ENCODE data around the gene ZHX3.

Gene ZHX3

DNA sequence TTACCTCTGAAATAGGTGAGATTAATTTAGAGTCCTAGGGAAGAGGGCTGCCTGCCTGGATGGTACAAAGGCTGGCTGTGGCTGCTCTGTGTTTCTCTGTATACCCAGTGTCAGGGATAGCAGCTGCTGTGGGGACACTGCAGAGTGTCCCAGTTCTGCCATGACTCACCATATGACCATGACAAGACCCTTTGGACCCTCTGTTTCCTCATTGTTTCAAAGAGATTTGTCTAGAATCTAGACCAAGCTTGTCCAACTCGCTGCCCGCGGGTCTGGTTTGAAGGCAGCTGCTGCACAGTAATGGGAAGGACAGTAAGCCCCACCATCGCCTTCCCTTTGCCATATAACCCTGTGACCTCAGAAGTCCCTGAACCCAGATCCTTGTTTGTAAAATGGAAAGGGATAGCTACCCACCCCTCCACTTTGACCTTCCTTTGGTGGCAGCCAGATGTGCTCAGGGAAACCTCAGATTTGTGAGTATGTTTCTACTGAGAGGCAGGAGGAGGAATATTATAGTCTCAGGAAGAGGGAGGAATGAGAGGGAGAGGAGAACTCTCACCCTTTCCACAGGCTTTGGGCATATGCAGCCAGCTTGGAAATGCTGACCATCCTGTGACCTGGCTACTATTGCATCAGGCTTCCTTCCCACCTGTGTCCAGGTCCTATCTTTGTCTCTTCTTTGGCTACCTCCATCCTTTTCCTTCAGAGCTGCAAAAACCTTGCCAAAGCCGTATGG, 166.2 kb downstream of the ZHX3 start:
- peaks cover 39% of the 10 kb centered on the region for H3K4me1 ChIP-seq (ENCODE audit: control insufficient read depth, insufficient read depth, low read length)
- H3K27me3 ChIP-seq (ENCODE audit: control insufficient read depth, insufficient read depth, low read length), result no peaks in the 10 kb centered on the region

GRCh38 chr20:41150664-41151063, 166.9 kb downstream of the ZHX3 start:
- Histone ChIP-seq H3K36me3 (ENCODE audit: insufficient read depth, low read length) (peaks cover 6% of the 10 kb centered on the region), H3K9me3 (replicated peaks; ENCODE audit: low read length) (no peaks in the 10 kb centered on the region), H3K4me2 (ENCODE audit: low read length) (no peak overlapping the region), H3K27me3 (ENCODE audit: control insufficient read depth, insufficient read depth, low read length) (no peaks in the 10 kb centered on the region), H3K4me3 (ENCODE audit: low read length) (no peak overlapping the region), H3K9ac (ENCODE audit: low read depth, low read length) (no peak overlapping the region), H3K4me1 (ENCODE audit: control insufficient read depth, insufficient read depth, low read length) (peaks cover 46% of the 10 kb centered on the region)

More for the DNA sequence above, 166.2 kb downstream of the ZHX3 start:
- Histone ChIP-seq H3K9ac (ENCODE audit: low read depth, low read length) (no peak overlapping the region), H3K4me3 (ENCODE audit: low read length) (no peak overlapping the region), H3K9me3 (replicated peaks; ENCODE audit: low read length) (no peaks in the 10 kb centered on the region), H3K36me3 (ENCODE audit: insufficient read depth, low read length) (peaks cover 8% of the 10 kb centered on the region), H3K4me2 (ENCODE audit: low read length) (no peak overlapping the region)

DNA sequence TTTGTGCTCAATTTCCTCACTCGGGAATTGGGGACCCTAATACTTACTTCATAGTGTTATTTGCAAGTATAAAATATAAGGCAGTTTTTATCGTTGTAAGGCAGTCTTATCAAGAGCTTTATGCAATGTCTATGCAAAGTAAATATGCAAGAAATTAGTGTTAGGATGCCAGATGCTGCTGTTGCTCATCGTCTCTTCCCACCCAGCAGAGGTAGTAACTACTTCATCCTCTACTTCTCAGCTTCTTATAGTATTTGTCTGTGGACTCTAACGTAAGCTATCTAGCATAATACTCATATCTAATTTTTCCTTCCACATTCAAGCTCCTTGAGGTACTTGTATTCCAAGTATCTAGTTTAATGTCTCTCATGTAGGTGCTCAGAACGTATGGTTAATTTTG, 168.6 kb downstream of the ZHX3 start:
- Histone ChIP-seq H3K36me3 (ENCODE audit: insufficient read depth, low read length) (no peaks in the 10 kb centered on the region), H3K4me2 (ENCODE audit: low read length) (no peak overlapping the region), H3K4me1 (ENCODE audit: control insufficient read depth, insufficient read depth, low read length) (peaks cover 42% of the 10 kb centered on the region), H3K9me3 (replicated peaks; ENCODE audit: low read length) (no peaks in the 10 kb centered on the region), H3K9ac (ENCODE audit: low read depth, low read length) (no peak overlapping the region), H3K4me3 (ENCODE audit: low read length) (no peak overlapping the region), H3K27me3 (ENCODE audit: control insufficient read depth, insufficient read depth, low read length) (no peaks in the 10 kb centered on the region)

GRCh38 chr20:41147767-41148191, 169.8 kb downstream of the ZHX3 start:
- Histone ChIP-seq H3K4me2 (ENCODE audit: low read length) (no peak overlapping the region), H3K27me3 (ENCODE audit: control insufficient read depth, insufficient read depth, low read length) (no peaks in the 10 kb centered on the region), H3K4me1 (ENCODE audit: control insufficient read depth, insufficient read depth, low read length) (peaks cover 42% of the 10 kb centered on the region), H3K9ac (ENCODE audit: low read depth, low read length) (no peak overlapping the region), H3K36me3 (ENCODE audit: insufficient read depth, low read length) (no peaks in the 10 kb centered on the region), H3K9me3 (replicated peaks; ENCODE audit: low read length) (no peaks in the 10 kb centered on the region), H3K4me3 (ENCODE audit: low read length) (no peak overlapping the region)

GRCh38 chr20:41145821-41146620, 171.5 kb downstream of the ZHX3 start:
- Histone ChIP-seq H3K4me1 (ENCODE audit: control insufficient read depth, insufficient read depth, low read length) (peaks cover 47% of the 10 kb centered on the region), H3K4me2 (ENCODE audit: low read length) (no peak overlapping the region), H3K9ac (ENCODE audit: low read depth, low read length) (no peak overlapping the region), H3K9me3 (replicated peaks; ENCODE audit: low read length) (no peaks in the 10 kb centered on the region), H3K4me3 (ENCODE audit: low read length) (no peak overlapping the region), H3K27me3 (ENCODE audit: control insufficient read depth, insufficient read depth, low read length) (no peaks in the 10 kb centered on the region), H3K36me3 (ENCODE audit: insufficient read depth, low read length) (no peaks in the 10 kb centered on the region)

DNA sequence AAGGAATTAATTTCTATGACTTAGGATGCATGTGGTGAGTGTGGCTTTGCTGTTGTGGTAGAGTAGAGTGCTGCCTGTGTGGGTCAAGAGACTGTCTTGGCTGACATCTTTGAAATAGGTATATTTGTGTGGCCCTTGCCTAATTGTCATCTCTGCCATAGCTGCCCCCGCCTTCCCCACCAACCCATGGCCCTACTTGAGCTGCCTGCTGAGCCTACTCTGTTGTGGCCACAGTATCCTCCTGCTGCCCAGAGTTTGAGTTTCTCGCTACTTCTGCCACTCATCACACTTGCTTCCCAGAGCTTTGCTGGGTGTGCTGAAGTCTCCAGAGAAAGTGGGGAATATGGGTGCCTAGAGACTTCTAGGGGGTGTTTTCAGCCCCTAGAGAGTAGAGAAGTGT, 172.2 kb downstream of the ZHX3 start:
- H3K36me3 ChIP-seq (ENCODE audit: insufficient read depth, low read length), result peaks cover 3% of the 10 kb centered on the region
- H3K4me2 ChIP-seq (ENCODE audit: low read length), result no peak overlapping the region
- H3K9ac ChIP-seq (ENCODE audit: low read depth, low read length), result no peak overlapping the region
- peaks cover 47% of the 10 kb centered on the region for H3K4me1 ChIP-seq (ENCODE audit: control insufficient read depth, insufficient read depth, low read length)
- H3K4me3 ChIP-seq (ENCODE audit: low read length), result no peak overlapping the region
- no peaks in the 10 kb centered on the region for H3K27me3 ChIP-seq (ENCODE audit: control insufficient read depth, insufficient read depth, low read length)
- H3K9me3 ChIP-seq (replicated peaks; ENCODE audit: low read length), result no peaks in the 10 kb centered on the region

DNA sequence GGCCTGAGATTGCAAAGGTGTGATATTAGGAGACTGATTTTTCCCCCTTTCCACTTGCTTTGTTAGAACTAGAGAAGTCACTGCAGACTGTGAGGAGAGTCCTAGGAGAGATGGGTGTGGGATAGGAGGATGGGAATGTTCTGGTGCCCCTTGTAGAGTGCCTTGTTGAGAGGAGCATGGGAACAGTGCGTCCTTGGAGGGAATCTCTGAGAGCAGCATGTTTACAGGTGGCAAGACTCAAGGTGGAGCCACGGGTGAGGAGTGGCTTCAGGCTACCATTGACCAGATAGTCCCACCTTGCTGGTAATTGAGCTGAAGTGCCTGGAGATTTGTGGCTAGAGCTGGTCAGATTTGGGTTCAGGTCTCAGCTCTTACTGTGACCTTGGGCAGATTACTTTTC, 174.2 kb downstream of the ZHX3 start:
- H3K4me3 ChIP-seq (ENCODE audit: low read length), result no peak overlapping the region
- peaks cover 52% of the 10 kb centered on the region for H3K4me1 ChIP-seq (ENCODE audit: control insufficient read depth, insufficient read depth, low read length)
- no peaks in the 10 kb centered on the region for H3K9me3 ChIP-seq (replicated peaks; ENCODE audit: low read length)
- no peak overlapping the region for H3K9ac ChIP-seq (ENCODE audit: low read depth, low read length)
- no peaks in the 10 kb centered on the region for H3K27me3 ChIP-seq (ENCODE audit: control insufficient read depth, insufficient read depth, low read length)
- no peak overlapping the region for H3K4me2 ChIP-seq (ENCODE audit: low read length)
- H3K36me3 ChIP-seq (ENCODE audit: insufficient read depth, low read length), result peaks cover 8% of the 10 kb centered on the region

- Histone ChIP-seq H3K4me3 (ENCODE audit: low read length) (no peak overlapping the region), H3K4me2 (ENCODE audit: low read length) (no peak overlapping the region), H3K27me3 (ENCODE audit: control insufficient read depth, insufficient read depth, low read length) (no peaks in the 10 kb centered on the region), H3K9ac (ENCODE audit: low read depth, low read length) (no peak overlapping the region), H3K9me3 (replicated peaks; ENCODE audit: low read length) (no peaks in the 10 kb centered on the region), H3K36me3 (ENCODE audit: insufficient read depth, low read length) (peaks cover 8% of the 10 kb centered on the region), H3K4me1 (ENCODE audit: control insufficient read depth, insufficient read depth, low read length) (peaks cover 48% of the 10 kb centered on the region)
Observed at GRCh38 chr20:41142919-41143318, 174.6 kb downstream of the ZHX3 start.

DNA sequence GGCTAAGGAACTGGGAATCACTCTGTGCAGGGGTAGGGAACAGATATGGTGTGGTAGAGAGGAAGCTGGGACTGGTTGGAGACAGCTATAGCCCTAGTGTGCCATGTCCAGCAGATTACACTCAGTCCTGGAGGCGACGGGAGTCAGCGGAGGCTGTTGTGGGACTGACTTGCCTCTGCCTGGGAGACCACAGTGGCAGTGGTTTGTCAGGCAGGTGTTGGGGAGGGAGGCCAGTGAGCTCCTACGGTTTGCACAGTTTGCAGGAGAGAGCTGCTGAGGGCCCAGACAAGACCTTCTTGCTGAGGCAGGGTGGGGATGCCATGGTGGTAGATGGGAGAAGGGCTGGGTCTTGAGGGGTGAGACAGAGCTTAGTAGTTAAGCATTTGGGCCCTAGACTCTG, 175.3 kb downstream of the ZHX3 start:
- Histone ChIP-seq H3K4me2 (ENCODE audit: low read length) (no peak overlapping the region), H3K9ac (ENCODE audit: low read depth, low read length) (no peak overlapping the region), H3K27me3 (ENCODE audit: control insufficient read depth, insufficient read depth, low read length) (no peaks in the 10 kb centered on the region), H3K36me3 (ENCODE audit: insufficient read depth, low read length) (peaks cover 8% of the 10 kb centered on the region), H3K4me1 (ENCODE audit: control insufficient read depth, insufficient read depth, low read length) (peaks cover 46% of the 10 kb centered on the region), H3K9me3 (replicated peaks; ENCODE audit: low read length) (no peaks in the 10 kb centered on the region), H3K4me3 (ENCODE audit: low read length) (no peak overlapping the region)

DNA sequence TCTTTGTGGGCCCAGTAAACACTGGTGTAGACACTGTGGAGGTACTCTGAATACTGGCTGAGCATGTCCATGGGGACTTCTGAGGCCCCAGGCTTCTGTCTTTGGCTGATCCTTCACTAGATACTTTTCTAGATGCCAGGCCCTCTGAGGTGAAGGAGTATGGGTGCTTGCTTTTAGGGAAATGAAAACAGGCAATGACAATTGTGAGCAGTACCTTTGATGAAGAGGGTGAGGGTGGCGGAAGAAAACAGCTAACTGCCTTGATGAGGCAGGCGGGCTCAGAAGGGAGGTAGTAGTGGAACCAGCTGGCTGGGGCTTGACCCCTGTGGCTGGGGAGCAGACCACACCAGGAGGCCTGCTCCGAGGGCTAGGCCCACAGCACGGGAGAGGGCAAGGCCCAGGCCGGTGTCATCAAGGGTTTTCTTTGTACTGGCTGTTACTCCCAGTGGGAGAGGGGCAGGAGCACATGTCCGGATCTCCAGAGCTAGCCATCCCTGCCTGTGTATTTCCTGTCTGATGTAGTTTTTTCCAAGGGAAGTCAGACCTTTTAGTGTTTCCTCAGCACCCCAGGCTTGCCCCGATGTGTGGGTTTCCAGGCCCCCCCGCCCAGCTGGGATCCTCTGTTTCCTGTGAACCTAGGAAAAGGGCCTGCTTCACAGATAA, 176.2 kb downstream of the ZHX3 start:
- Histone ChIP-seq H3K9ac (ENCODE audit: low read depth, low read length) (peak overlapping the region; percentile 31), H3K4me2 (ENCODE audit: low read length) (peak overlapping the region; percentile 95), H3K4me3 (ENCODE audit: low read length) (peak overlapping the region; percentile 94), H3K27me3 (ENCODE audit: control insufficient read depth, insufficient read depth, low read length) (no peaks in the 10 kb centered on the region), H3K4me1 (ENCODE audit: control insufficient read depth, insufficient read depth, low read length) (peaks cover 47% of the 10 kb centered on the region), H3K36me3 (ENCODE audit: insufficient read depth, low read length) (peaks cover 8% of the 10 kb centered on the region), H3K9me3 (replicated peaks; ENCODE audit: low read length) (no peaks in the 10 kb centered on the region)

GRCh38 chr20:41140226-41141133, 177.1 kb downstream of the ZHX3 start:
- Histone ChIP-seq H3K9me3 (replicated peaks; ENCODE audit: low read length) (no peaks in the 10 kb centered on the region), H3K4me1 (ENCODE audit: control insufficient read depth, insufficient read depth, low read length) (peaks cover 41% of the 10 kb centered on the region), H3K36me3 (ENCODE audit: insufficient read depth, low read length) (peaks cover 8% of the 10 kb centered on the region), H3K27me3 (ENCODE audit: control insufficient read depth, insufficient read depth, low read length) (no peaks in the 10 kb centered on the region), H3K4me2 (ENCODE audit: low read length) (peak overlapping the region; percentile 95), H3K9ac (ENCODE audit: low read depth, low read length) (peak overlapping the region; percentile 31), H3K4me3 (ENCODE audit: low read length) (peak overlapping the region; percentile 94)

Measured in skeletal muscle satellite cell (primary cell).